ENCODE measurements around the gene RAB7A. TPM values are rescaled to one million over a fixed set of nuclear protein-coding genes. Genes with fewer than 3 reads are reported as not detected.

The RAB7A gene
- total RNA-seq, 1 donor from 2014 or later = 306 TPM

GRCh38 chr3:128848936-128849335 lies 123.0 kb downstream of the RAB7A start:
- Histone ChIP-seq H3K4me1 (peaks cover 16% of the 10 kb centered on the region), H3K9me3 (no peaks in the 10 kb centered on the region), H3K27ac (no peak overlapping the region), H3K27me3 (no peaks in the 10 kb centered on the region), H3K4me3 (no peak overlapping the region), H3K36me3 (no peaks in the 10 kb centered on the region)
- TF ChIP-seq, protein P1, sequence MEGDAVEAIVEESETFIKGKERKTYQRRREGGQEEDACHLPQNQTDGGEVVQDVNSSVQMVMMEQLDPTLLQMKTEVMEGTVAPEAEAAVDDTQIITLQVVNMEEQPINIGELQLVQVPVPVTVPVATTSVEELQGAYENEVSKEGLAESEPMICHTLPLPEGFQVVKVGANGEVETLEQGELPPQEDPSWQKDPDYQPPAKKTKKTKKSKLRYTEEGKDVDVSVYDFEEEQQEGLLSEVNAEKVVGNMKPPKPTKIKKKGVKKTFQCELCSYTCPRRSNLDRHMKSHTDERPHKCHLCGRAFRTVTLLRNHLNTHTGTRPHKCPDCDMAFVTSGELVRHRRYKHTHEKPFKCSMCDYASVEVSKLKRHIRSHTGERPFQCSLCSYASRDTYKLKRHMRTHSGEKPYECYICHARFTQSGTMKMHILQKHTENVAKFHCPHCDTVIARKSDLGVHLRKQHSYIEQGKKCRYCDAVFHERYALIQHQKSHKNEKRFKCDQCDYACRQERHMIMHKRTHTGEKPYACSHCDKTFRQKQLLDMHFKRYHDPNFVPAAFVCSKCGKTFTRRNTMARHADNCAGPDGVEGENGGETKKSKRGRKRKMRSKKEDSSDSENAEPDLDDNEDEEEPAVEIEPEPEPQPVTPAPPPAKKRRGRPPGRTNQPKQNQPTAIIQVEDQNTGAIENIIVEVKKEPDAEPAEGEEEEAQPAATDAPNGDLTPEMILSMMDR (IDR thresholded peaks at IDR 0.05) = no peak
- DNase-seq (no peak), ATAC-seq (no peak)
- intact Hi-C loops (cut with DNase I) = no loop called here

DNA sequence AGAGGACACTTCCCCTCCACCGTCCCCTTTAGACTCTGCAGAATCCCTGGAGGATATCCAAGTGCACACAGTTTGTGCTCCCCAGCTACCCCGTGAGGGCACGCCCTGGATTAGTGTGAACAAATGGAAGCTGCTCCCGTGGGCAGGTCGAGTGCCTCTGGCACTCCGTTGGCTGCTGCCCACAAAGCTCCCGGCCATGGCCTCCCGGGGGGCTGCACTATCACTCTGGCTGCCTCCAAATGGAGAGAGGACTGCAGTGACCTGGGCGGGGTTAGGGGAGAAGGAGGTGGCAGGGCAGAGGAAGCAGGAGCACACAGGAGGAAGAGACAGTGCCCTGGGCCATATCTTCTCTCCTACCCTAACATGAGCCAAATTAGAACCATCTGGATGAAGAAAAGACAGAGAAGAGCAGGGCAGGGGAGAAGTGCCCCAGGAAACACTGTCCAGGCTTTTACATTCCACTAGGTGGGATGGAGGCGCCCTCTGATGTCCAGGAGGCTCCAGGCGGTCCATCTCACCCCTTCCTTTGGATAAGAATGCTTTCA lies 124.0 kb downstream of the RAB7A start:
- H3K27ac ChIP-seq = no peak overlapping the region
- TF ChIP-seq, protein P1 (IDR thresholded peaks at IDR 0.05) = no peak
- no peak for ATAC-seq
- H3K4me3 ChIP-seq = no peak overlapping the region
- intact Hi-C loops (cut with DNase I) = no loop called here
- H3K9me3 ChIP-seq = no peaks in the 10 kb centered on the region
- H3K27me3 ChIP-seq = no peaks in the 10 kb centered on the region
- H3K4me1 ChIP-seq = peaks cover 16% of the 10 kb centered on the region
- H3K36me3 ChIP-seq = no peaks in the 10 kb centered on the region
- DNase-seq = no peak

DNA sequence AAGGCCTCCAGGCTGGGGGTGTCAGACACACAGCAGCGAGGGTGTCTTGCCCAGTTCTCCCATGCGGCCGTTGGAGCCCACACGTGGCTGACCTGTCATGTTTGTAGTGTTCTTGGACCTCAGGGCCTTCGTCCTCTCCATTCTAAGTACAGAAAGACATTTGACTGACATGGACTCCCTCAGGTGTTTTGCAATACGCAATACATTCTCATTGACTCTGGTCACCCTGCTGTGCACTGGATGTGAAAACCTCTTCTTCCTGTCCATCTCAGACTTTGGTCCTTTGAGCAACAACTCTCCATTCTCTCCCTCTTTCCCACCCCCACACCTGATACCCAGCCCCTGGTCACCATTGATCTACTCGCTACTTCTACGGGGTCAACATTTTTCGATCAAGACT lies 124.6 kb downstream of the RAB7A start:
- peaks cover 12% of the 10 kb centered on the region for H3K4me1 ChIP-seq
- no peaks in the 10 kb centered on the region for H3K27me3 ChIP-seq
- DNase-seq = no peak
- no peak overlapping the region for H3K4me3 ChIP-seq
- H3K36me3 ChIP-seq = no peaks in the 10 kb centered on the region
- no peaks in the 10 kb centered on the region for H3K9me3 ChIP-seq
- intact Hi-C loops (cut with DNase I) = no loop called here
- H3K27ac ChIP-seq = no peak overlapping the region
- TF ChIP-seq, protein P1 (IDR thresholded peaks at IDR 0.05) = no peak
- ATAC-seq = no peak

- intact Hi-C loops (cut with DNase I) = no loop called here
- TF ChIP-seq, protein P1 (IDR thresholded peaks at IDR 0.05) = no peak
Observed at GRCh38 chr3:128851601-128852000, 125.6 kb downstream of the RAB7A start.

DNA sequence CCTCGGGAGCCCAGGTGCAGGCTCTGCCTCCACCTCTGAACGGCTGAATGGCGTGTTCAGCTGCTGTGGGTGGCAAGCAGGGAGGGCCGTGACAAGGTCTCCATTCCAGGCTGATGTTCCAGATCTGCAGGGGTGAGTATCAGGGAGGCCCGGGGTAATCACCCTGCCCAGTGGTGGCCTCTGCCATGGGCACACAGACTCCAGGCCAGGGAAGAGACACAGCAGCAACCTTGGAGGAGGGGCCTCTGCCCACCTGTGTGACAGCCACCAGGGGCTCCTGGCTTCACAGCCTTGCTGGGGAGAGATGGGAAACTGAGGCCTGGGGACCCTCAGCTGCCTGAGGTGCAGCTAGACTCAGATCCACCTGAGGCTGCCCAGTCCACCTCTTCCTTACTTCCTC lies 127.8 kb downstream of the RAB7A start:
- intact Hi-C loops (cut with DNase I) = no loop called here
- H3K9me3 ChIP-seq = peaks cover 9% of the 10 kb centered on the region
- no peaks in the 10 kb centered on the region for H3K27me3 ChIP-seq

More at GRCh38 chr3:128851601-128852000, 125.6 kb downstream of the RAB7A start:
- DNase-seq (no peak), ATAC-seq (no peak)
- Histone ChIP-seq H3K4me3 (no peak overlapping the region), H3K4me1 (peaks cover 2% of the 10 kb centered on the region), H3K36me3 (no peaks in the 10 kb centered on the region), H3K27me3 (no peaks in the 10 kb centered on the region), H3K9me3 (no peaks in the 10 kb centered on the region), H3K27ac (no peak overlapping the region)

More for the DNA sequence above, 127.8 kb downstream of the RAB7A start:
- H3K4me3 ChIP-seq = no peak overlapping the region
- TF ChIP-seq, protein P1 (IDR thresholded peaks at IDR 0.05) = no peak
- H3K4me1 ChIP-seq = no peaks in the 10 kb centered on the region
- H3K36me3 ChIP-seq = no peaks in the 10 kb centered on the region
- no peak overlapping the region for H3K27ac ChIP-seq
- DNase-seq (no peak), ATAC-seq (no peak)
